ENCODE data around the gene RPP40. TPM values are rescaled to one million over a fixed set of nuclear protein-coding genes. Genes with fewer than 3 reads are reported as not detected.
A peak's percentile ranks its signal among the peaks of the same experiment; 100 is the strongest.

The RPP40 gene, protein sequence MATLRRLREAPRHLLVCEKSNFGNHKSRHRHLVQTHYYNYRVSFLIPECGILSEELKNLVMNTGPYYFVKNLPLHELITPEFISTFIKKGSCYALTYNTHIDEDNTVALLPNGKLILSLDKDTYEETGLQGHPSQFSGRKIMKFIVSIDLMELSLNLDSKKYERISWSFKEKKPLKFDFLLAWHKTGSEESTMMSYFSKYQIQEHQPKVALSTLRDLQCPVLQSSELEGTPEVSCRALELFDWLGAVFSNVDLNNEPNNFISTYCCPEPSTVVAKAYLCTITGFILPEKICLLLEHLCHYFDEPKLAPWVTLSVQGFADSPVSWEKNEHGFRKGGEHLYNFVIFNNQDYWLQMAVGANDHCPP
- polyA plus RNA-seq (2012; ENCODE audit: insufficient read length, low read depth), result 20.8 TPM

- TF ChIP-seq SIN3A (IDR thresholded peaks at IDR 0.05; ENCODE audit: borderline replicate concordance, insufficient read depth, low read length) (no peak), POLR2AphosphoS5 (IDR thresholded peaks at IDR 0.05; ENCODE audit: low read depth, low read length) (peak; percentile 80), TAF1 (IDR thresholded peaks at IDR 0.05; ENCODE audit: borderline replicate concordance, insufficient read depth, low read length) (0 out of 2 replicates have a peak, but pooled peaks have one; percentile 55), FOXP2 (optimal IDR thresholded peaks at IDR 0.05; ENCODE audit: borderline replicate concordance, extremely low read depth, extremely low read length, insufficient read depth) (peak; percentile 19), REST (IDR thresholded peaks at IDR 0.05; ENCODE audit: insufficient read depth in 1 of 2, low read depth in 2 of 2, low read length in 2 of 2) (peak in 1 of 2 experiments; percentile 8; a peak in 1 of 4 replicates)
These were observed at the start of gene RPP40 for GRCh38 chr6:5003604-5004372. Gene RPP40 (minus strand): TSS chr6:5004037. CDS start chr6:5004002, 35 bp downstream.

GRCh38 chr6:5053038-5053437 lies 49.2 kb upstream of the RPP40 start:
- TF ChIP-seq FOXP2 (optimal IDR thresholded peaks at IDR 0.05; ENCODE audit: borderline replicate concordance, extremely low read depth, extremely low read length, insufficient read depth) (no peak), REST (IDR thresholded peaks at IDR 0.05; ENCODE audit: insufficient read depth in 1 of 2, low read depth in 2 of 2, low read length in 2 of 2) (no peak), TAF1 (IDR thresholded peaks at IDR 0.05; ENCODE audit: borderline replicate concordance, insufficient read depth, low read length) (no peak), POLR2AphosphoS5 (IDR thresholded peaks at IDR 0.05; ENCODE audit: low read depth, low read length) (no peak), SIN3A (IDR thresholded peaks at IDR 0.05; ENCODE audit: borderline replicate concordance, insufficient read depth, low read length) (no peak)

DNA sequence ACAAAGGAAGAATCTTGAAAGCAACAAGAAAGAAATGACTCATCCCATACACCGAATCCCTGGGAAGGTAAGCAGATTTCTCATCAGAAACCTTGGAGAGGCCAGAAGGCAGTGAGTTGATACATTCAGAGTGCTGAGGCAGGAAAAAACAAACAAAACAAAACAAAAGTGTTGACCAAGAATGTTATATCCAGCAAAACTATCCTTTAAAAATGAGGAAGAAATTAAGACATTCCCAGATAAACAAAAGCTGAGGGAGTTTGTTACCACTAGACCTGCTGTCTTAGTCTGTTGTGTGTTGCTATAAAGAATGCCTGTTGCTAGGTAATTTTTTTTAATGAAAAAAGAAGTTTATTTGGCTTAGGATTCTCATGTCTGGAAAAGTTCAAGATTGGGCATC lies 47.6 kb upstream of the RPP40 start:
- TF ChIP-seq TAF1 (IDR thresholded peaks at IDR 0.05; ENCODE audit: borderline replicate concordance, insufficient read depth, low read length) (no peak), FOXP2 (optimal IDR thresholded peaks at IDR 0.05; ENCODE audit: borderline replicate concordance, extremely low read depth, extremely low read length, insufficient read depth) (no peak), SIN3A (IDR thresholded peaks at IDR 0.05; ENCODE audit: borderline replicate concordance, insufficient read depth, low read length) (no peak), REST (IDR thresholded peaks at IDR 0.05; ENCODE audit: insufficient read depth in 1 of 2, low read depth in 2 of 2, low read length in 2 of 2) (no peak), POLR2AphosphoS5 (IDR thresholded peaks at IDR 0.05; ENCODE audit: low read depth, low read length) (no peak)

DNA sequence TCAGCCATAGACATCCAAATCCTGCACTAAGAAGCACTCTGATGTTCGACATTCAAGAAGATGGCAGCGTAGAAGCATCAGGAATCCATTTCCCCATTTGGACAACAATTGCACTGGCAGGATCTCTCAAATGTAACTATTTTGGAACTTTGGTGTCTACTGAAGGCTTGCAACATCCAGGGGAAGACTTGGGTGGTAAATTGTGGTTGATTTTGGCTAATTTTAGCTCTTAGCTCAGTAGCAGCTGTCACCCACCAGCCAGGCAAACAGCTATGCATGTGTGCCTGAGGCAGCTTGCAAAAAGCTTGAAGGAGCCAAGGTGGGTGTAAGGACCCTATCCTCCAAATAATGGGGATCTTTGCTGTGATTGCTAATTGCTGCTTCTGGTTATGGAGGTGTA lies 46.2 kb upstream of the RPP40 start:
- TF ChIP-seq REST (IDR thresholded peaks at IDR 0.05; ENCODE audit: insufficient read depth in 1 of 2, low read depth in 2 of 2, low read length in 2 of 2), result no peak
- no peak for TF ChIP-seq SIN3A (IDR thresholded peaks at IDR 0.05; ENCODE audit: borderline replicate concordance, insufficient read depth, low read length)
- no peak for TF ChIP-seq POLR2AphosphoS5 (IDR thresholded peaks at IDR 0.05; ENCODE audit: low read depth, low read length)
- no peak for TF ChIP-seq FOXP2 (optimal IDR thresholded peaks at IDR 0.05; ENCODE audit: borderline replicate concordance, extremely low read depth, extremely low read length, insufficient read depth)
- TF ChIP-seq TAF1 (IDR thresholded peaks at IDR 0.05; ENCODE audit: borderline replicate concordance, insufficient read depth, low read length), result no peak

Data from PFSK-1 (cell line).